ENCODE data around the gene AP1M2.

AP1M2 gene
- total RNA-seq = 0 reads per million in 2 donors

DNA sequence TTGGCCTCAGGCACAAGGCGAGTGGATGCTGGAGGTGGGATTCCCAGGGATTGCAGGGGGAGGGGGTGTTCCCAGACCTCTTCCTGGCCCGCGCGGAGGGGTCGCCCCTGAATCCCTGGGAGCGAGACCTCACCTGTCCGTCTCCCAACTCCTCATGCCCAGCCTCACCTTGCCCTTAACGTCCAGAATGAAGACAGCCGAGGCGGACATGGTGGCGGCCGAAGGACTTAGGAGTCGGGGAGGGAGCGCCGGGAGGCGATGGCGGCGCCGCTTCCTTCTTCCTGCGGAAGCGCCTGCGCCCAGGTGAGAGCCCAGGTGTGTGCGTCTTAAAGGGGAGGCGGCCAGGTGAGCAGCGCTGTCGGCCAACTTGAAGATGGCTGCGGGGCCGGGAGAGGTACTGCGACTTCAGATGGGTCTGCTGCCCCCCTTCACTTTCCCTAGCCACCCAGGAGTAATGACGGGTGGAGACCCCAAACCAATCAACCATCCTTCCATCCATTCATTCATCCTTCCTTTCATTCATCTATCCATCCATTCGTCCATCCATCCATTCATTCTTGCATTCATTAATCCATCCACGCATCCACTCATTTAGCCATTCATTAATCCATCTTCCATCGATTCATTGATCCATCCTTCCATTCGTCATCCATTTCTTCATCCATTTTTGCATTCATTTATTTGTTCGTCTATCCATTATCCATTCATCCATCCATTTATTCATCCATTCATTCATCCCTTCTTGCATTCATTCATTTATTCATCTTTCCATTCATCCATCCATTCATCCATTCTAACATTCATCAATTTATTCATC, at the start of gene AP1M2:
Gene AP1M2, minus strand, starts transcription at position 291 of the 817 bp plus-strand sequence. Its CDS starts 81 bp downstream, at position 210.
- no peak for DNase-seq

DNA sequence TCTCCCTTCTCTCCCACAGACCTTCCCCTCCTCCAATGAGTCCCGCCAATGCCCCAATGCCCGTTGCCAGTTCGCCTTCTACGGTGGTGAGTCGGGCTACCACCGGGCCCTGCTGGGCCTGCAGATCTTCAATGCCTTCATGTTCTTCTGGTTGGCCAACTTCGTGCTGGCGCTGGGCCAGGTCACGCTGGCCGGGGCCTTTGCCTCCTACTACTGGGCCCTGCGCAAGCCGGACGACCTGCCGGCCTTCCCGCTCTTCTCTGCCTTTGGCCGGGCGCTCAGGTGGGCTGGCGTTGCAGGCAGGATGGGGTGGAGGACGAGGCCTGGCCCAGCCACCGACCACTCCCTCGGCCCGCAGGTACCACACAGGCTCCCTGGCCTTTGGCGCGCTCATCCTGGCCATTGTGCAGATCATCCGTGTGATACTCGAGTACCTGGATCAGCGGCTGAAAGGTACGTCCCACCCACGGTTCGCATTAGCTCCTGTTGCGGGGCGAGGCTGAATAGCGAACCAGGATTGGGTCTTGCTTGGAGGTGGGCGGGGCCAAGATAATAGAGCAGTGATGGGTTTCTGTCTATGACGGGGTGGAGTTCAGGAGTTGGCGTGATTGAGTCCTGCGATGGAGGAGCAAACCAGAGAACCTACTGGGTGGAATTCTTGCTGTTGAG, 49.3 kb upstream of the AP1M2 start:
- DNase-seq = no peak

DNA sequence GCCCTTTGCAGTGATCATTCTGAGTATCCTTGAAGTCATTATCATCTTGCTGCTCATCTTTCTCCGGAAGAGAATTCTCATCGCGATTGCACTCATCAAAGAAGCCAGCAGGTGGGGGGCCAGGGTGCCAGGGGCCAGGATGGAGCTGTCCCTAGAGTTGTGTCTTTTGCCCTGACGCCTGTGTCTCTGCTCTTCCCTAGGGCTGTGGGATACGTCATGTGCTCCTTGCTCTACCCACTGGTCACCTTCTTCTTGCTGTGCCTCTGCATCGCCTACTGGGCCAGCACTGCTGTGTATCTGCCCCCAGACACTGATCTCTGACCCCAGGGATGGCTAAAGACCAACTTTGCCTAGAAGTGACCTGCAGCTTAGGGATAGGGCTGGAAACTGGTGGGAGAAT, 47.9 kb upstream of the AP1M2 start:
- DNase-seq = no peak

DNA sequence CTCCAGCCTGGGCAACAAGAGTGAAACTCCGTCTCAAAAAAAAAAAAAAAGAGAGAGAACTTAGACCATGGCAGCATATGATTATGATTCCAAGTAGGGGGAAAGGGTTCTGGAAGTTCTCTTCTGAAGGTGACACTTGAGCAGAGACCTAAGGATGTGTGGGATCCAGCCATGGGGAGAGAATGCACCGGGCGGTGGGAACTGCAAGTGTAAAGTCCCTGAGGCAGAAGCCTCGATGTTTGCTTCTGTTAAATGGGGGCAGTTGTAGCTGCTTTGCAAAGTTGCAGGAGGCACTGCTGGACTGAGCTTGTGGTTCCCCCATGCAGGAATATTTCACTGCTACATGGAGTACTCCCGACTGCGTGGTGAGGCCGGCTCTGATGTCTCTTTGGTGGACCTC, 47.3 kb upstream of the AP1M2 start:
- DNase-seq = no peak

DNA sequence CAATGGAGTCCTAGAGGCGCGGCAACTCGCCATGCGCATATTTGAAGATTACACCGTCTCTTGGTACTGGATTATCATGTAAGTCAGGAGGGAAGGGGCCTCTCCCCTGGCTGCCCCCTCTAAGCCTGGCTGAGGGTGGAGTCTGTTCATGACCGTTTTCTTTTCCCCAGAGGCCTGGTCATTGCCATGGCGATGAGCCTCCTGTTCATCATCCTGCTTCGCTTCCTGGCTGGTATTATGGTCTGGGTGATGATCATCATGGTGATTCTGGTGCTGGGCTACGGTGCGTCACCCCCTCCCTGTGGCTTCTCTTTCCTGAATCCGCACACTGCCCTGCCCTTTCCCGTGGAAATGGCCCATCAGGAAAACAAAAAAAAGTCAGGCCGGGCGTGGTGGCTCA, 44.8 kb upstream of the AP1M2 start:
- DNase-seq = no peak

DNA sequence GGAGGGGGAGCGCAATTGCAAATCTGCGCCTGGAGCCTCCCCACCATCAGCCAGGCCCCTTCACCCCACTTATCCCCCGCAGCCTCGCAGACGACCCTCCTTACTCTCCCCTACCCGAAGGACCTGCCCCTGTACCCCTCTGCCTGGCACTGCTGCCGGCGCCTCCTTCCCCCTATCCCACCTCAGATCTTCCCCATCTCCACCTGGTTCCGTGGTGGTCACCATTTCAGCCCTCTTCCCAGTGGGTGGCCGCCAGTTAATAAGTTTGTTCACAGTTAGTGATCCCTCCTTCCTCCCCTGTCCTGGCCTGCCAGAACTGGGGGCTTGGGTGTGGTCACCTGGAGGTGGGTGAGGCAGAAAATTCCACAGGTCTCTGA, 38.6 kb upstream of the AP1M2 start:
- DNase-seq = no peak

DNA sequence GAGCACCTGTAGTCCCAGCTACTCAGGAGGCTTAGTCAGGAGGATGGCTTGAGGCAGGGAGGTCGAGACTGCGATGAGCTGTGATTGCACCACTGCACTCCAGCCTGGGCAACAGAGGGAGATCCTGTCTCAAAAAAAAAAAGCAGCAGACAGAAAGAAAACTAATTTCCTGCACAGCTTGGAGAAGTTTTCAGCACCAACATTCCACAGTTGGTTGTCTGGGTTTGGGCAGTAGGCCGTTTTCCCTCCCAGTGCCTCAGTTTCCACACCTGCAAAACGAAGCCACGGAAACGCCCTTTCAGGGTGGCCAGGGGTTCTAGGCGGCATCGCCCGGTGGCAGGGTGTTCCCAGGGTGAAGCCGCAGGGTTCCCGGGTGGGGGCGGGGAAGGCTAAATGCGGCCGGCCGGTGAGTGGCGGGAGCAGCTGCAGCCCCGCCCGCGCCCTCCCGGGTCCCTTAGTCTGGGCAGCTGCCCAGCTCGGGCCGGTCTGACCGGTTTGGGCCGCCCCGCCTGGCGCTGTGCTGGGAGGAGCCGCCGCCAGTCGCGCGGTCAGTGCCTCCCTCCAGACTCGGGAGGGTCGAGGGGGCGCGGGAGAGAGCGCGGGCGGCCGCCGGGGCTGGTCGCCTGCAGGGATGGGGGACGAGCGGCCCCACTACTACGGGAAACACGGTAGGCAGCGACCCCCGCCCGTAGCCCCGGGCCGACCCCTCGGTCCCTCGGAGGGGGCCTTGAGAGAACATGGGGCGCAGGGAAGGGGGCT, 38.1 kb upstream of the AP1M2 start, which contains the start of gene SLC44A2:
Gene SLC44A2, plus strand, starts transcription at position 551 of the 759 bp plus-strand sequence. Its CDS starts 81 bp downstream, at position 632.
- DNase-seq = no peak

DNA sequence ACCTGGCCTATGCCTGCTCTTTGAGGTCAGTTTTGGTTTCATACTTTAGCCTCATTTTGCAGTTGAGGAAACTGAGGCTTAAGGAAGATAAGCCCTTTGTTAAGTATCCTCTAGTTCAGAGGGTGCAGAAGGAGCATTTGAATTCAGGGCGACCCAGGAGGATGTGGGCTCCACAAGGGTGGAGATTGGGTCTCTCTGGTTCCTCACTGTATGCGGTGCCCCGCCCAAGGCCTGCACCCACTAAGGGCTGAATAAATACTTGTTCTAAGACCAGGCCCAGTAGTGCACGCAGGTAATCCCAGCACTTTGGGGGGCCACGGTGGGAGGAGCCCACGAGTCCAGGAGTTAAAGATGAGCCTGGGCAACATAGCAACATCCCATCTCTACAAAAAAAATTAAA, 37.5 kb upstream of the AP1M2 start:
- DNase-seq = no peak

DNA sequence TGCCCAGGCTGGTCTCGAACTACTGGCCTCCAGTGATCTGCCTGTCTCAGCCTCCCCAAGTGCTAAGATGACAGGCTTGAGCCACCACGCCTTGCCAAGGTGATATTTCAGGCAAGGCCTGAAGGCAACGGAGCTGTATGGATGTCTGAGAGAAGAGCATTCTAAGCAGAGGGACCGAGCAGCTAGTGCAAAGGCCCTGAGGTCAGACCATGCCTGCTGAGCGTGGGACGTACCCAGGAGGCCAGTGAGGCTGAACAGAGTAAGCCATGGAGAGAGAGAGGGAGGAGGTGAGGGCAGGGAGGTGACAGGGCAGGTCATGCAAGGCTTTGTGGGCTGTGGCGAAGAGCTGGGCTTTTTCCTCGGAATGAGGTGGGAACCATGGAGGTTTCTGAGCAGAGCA, 34.9 kb upstream of the AP1M2 start:
- DNase-seq = no peak

DNA sequence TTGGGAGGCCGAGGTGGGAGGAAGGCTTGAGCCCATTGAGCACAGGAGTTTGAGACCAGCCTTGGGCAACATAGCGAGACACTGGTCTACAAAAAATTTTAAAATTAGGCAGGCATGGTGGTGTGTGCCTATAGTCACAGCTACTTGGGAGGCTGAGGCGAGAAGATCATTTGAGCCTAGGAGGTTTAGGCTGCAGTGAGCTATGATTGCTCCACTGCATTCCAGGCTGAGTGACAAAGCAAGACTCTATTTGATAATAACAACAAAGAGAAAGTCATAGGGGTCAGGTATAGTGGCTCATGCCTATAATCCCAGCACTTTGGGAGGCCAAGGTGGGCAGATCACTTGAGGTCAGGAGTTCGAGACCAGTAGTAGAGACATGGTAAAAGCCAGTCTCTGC, 33.7 kb upstream of the AP1M2 start:
- no peak for DNase-seq

DNA sequence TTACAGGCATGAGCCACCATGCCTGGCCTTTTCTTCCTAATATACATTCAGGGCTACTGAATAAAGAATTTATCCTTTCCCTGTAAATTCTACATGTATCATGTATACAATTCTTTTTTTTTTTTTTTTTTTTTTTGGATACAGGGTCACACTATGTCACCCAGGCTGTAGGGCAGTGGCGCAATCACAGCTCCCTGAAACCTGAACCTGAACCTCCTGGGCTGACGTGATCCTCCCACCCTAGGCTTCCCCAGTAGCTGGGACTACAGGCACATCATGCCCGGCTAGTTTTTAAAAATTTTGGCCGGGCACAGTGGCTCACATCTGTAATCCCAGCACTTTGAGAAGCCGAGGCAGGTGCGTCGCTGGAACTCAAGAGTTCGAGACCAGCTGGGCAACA, 31.7 kb upstream of the AP1M2 start:
- no peak for DNase-seq

DNA sequence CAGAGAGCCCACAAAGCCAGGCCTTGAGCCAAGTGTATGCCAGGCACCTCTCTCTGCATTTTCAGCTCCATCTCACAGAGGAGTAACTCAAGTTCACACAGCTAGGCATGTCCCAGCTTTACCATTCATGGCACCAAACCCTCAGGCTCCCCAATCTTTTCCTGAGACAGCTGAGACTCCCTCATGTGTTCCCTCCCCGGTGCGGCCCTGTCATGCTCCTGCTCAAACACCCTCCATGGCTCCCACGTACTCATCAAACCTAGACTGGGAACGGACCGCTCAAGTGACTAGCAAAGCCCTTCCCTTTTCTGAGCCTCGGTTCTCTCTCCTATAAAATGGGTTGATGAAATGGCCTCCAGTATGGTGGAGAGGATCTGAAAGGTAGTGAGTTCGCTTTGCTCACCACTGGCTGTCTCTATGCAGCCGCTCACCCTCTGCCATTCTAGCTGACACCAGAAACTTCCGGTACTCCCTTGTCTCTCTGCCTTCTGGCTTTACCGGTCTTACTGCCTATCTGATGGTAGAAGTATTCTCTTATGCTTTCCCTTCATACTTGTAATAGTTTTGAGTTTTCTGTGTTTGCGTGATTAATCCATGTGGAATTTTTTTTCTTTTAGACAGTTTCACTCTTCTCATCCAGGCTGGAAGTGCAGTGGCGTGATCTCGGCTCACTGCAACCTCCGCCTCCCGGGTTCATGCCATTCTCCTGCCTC, 30.5 kb upstream of the AP1M2 start:
- DNase-seq = no peak

DNA sequence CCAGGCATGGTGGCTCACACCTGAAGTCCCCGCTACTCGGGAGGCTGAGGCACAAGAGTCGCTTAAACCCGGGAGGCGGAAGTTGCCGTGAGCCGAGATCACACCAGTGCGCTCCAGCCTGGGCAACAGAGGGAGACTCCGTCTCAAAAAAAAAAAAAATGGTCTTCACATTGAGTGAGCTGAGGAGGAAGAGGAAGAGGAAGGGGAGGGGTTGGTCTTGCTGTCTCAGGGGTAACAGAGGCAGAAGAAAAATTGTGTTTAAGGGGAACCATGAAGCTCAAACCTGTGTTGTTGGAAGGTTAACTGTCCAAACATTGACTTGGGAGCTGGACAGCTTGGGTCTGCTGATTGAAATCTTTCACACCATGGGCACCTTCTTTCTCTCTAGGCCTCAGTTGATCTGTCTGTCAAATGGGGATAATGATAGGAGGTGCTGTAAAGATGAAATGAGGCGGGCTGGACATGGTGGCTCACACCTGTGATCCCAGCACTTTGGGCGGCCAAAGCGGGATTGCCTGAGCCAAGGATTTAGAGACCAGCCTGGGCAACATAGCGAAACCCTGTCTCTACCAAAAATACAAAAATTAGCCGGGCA, 28.4 kb upstream of the AP1M2 start:
- no peak for DNase-seq

DNA sequence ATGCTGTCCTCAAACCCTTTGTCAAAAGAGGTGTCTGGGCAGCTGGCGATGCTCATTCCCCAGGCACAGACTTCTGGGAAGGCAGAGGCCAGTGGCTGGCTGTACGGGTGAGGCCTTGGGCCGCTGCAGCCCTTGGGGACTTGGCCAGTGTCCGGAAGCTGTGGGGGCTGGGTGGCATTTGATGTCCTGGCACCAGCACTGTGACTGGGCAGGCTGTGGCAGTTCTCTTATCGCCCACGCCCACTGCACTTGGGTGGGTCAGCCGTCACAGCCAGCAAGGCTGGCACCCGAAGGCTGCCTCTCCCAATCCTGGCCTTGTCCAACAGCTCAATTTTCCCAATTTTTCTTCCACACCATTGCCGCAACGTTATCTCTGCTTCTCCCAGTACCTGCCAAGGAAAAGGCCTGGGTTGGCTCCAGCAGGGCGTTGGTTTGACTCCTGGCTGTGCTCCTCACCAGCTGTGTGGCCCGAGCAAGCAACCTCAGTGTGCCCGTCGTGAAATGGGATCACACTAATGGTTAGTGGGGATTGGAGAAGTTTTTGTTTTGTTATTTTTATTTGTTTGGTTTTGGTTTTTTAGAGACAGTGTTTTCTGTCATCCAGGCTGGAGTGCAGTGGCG, 25.5 kb upstream of the AP1M2 start:
- DNase-seq = no peak

DNA sequence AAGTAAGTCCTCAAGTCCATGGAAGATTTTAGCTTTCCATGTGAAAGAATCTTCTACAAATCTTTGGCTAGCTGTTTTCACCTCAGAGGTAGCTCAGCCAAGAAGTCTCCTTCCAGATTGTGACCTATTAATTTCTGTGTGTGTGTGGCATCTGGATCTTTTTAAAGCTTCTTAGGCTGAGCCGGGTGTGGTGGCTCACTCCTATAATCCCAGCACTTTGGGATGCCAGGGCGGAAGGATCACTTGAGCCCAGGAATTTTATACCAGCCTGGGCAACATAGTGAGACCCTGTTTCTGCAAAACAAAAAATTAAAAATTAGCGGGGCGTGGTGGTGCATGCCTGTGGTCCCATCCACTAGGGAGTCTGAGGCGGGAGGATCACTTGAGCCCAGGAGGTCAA, 24.8 kb upstream of the AP1M2 start:
- DNase-seq = no peak

DNA sequence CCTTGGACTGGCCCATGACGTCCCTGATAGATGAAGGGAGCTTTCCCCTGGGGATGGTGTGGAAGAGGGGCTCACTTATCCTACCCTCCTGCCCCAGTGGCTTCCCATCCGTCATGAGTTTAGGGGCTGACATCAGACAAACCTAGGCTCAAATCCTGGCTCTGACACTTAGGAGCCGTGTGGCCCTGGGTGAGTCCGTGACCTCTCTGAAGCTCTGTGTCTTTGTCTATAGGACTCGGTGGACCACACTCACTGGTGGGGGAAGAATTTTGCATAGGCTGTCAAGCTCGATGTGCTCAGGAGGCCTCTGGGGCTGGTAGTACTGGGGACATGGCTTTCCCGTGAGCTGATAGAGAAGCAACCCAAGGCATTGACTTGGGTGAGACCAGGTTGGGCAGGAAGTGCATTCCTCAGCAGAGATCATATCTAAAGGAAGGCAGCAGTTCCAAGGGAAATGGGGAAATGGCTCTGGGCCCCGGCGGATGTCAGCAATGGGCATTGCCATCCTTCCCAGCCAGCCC, 17.4 kb upstream of the AP1M2 start:
- no peak for DNase-seq

DNA sequence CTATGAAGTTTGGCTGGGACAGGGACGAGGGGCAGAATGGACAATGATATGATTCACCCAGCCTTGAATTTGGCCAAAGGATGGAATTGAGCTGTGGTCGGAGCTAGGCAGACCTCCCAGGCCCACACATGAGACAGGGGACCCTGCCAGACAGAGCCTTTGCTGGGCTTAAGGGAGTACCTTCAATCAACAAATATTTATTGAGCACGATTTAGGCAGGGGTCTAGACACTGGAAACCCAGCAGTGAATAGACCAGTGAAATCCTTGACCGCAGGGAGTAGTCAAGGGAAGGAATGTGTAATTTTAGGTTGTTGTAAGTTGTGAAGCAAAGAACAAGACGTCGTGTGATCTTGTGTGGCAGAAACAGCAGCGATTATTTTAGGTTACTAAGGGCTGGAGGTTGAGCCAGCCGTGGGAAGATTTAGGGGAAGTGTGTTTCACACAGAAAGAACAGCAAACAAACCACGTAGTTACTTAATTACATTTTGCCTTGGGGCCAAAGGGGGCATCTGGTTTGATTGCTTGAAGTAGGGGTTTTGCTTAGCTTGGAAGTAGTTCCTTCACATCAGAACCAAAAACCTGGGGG, 16.9 kb upstream of the AP1M2 start:
- no peak for DNase-seq

DNA sequence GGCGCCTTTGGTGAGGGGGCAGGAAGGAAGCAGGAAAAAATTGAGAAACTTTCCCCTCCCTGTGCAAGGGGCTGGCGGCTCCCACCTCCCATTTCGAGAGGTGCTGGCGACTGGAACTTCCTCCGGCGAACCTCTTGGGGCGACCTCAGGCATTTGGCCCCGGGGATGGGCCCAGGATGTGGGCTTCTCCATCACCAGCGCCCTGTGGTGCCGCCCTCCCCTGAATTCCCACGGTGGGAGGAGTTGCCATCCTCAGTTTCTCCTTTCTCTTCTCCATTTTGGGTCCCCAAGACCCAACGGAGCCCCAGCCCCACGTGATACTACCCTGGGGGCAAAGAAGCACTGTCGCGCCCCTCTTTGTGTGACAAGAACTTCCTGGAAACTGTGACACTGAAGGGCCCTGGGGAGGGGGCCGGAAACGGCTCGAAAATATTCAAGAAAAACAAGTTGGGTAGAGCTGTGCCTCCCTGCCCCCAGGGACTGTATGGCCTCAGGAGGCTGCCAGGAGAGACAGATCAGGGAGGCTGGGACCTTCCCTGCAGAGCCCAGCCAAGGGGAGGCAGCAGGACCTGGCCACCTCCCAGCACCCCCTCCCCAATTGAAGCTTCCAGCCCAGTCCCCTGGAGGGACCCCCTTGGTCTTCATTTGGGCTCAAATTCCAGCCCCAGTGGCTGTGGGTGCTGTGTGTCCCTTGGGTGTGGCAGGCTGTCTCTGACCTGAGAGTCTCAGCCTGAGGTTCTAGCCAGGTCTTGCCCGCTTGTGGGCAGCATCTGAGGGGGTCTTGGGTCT, 16.2 kb upstream of the AP1M2 start:
- DNase-seq = no peak

DNA sequence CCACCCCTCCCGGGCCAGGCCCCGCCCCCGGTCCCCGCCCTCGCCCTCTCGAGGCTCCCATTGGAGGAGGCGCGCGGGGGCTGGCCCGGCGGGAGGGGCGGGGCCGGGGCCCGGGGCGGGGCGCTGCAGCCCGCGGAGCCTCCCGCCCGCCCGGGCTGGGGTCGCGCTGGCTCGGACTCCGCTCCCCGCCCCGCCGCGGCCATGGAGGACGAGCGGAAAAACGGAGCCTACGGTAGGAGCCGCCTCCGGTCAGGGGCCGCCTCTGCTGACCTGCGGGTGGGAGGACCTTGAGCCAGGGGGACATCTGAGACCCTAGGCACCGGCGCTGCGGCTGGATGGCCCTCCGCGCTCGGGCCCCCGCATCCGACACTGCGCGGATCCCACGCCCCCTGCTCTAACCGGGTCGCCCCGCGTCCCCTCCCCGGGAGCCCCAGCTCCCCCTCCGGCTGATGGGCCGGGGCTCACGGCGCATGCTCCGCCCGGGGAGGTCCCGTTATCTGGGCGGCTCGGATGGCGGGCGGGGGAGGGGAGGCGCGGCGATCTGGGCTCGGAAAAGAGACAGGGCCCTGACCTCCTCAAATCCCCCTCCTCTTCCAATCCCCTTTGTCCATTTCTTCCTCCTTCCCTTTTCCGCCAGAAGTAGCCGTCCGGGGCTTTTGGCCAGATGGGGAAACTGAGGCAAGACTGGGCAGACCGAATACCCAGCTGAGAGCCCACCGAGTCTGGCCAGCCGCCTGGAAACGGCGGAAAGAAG, 15.4 kb upstream of the AP1M2 start:
- DNase-seq = peak; percentile 80

DNA sequence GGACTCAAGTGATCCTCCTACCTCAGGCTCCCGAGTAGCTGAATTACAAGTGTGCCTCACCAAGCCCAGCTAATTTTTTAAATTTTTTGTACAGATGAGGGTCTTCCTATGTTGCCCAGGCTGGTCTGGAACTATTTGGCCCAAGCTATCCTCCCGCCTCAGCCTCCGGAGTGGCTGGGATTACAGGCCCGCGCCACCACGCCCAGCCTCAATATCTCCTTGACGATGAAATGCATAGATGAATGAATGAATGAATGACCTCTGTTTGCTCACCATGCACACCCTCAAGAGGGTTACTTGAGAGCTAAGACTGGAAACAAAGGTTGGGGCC, 14.9 kb upstream of the AP1M2 start:
- no peak for DNase-seq

Measured in activated gamma-delta T cell (primary cell).